DMS 273 (cell line): ENCODE results near the gene DEDD.
"Not testable (repeated sequence)": the region's sequence is repeated elsewhere in the genome, so short reads cannot be mapped to it uniquely, and the experiment has no call there.

Experiments used
- DNase-seq: peaks from one replicate; lab custom pipeline; 2025; ENCODE audit not compliant: unreplicated experiment; lab: John Stamatoyannopoulos, UW

Gene DEDD

DNA sequence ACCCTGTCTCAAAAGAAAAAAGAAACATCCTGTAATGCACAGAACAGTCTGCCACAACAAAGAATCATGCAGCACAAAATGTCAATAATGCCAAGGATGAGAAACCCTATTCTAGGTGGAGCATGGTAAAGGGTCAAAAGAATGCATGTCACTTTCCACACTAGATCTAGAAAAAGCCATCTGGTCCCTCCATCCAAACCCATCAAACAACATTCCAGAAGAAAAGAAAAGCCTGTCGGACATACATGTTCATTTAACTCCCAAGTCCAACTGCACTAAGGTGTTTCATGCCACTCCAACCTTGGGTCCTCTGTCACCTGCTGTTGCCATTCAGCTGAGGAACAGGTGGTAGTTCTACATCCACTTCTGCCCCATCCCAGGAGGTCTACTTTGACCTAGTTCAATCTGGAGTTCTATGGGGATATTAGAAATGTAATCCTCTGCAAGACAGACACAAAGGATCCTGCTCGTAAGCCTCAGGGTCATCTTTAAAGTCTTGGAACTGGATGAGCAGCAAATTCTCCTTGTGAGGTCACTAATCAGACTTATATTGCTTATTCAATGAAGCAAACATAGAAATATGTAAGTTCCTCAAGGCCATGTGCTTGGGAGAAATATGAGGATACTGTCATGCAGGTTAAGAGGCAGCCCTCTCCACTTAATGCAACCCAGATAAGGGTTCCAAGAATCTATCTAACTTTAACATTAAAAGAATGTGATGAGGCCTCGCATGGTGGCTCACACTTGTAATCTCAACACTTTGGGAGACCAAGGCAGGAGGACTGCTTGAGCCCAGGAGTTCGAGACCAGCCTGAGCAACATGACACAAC lies 3.7 kb downstream of the DEDD start:
- no peak for DNase-seq

DNA sequence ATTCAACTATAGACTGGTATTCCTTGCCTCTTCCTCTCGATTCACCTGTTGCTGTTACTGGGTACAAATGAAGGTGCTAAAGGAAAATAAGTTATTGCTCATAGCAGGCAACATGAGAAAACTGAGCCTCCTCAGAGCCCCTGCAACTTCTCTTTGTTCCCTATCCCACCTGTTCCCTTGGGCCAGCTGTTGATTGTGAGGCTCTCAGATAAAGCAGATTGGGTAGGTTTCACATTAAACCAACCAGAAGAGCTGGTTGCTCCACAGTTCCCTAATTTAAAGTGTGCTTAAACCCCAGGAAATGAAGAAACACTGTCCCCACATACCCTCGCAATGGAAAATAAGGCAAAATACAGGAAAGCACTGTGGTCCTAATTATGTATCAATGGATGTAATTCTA lies 4.8 kb downstream of the DEDD start:
- no peak for DNase-seq

DNA sequence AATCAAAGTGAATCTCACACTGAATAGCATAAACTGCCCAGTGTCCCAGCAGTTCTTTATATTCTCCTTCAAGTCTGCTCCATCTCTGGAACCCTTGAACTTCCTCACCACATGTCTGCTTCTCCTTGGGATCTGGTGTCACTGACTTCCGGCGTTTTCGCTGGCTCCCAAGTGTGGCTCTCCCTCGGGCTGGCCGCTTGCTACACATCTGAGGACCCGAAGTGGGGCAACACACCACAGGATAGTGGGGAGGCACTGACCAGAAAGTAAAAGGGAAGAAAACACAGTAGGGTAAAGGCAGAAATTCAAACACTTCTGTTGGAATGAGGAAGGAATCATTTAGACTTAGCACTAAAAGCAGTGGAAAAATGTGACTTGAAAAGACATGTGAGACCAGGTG lies 9.5 kb downstream of the DEDD start:
- DNase-seq, result no peak

DNA sequence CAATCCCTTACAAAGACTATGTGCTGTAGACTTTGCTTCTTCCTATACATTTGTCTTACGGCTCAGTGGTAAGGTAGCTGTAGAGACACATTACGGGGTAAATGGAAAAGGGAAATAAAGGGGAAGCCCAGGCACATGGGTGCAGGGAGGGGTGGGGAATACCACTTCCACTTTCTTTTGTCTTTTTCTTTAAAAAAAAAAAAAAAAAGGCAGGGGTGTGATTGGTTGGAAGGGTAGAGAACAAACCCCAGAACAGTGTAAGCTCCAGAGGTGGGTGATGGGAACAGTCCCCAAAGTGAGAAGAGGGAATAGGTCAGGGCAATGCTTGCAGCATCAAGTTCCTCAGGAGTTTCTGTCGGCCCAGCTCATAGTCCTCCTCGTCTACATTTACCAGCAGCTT lies 10.6 kb downstream of the DEDD start:
- no peak for DNase-seq

DNA sequence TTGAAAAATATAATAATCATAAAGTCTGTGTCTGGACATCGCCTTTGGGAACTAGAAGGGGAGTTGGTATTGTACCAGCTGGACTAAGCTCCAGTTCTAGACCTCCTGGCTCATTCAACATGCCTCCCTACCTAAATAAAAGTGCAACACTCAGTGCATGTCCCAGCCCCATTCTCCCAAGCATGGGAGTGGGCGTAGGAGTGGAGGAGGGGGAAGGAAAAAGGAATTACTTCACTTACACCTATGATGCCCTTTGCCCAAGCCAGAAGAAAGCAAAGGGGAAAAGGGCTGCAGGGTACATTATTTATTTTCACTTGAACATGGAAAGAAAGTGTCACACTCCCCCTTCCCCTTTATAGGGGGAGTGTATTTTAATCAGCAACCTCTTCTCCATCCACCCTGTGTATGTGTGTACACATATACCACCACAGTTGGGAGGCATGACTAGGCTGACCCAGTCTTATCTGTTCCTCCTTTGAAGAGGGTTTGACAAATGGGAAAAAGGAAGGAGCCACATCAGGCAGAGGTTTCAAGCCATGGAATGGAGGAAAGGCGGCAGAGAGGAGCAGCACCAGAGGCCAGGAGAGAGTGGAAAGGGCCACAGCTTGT lies 11.3 kb downstream of the DEDD start:
- DNase-seq, result no peak

DNA sequence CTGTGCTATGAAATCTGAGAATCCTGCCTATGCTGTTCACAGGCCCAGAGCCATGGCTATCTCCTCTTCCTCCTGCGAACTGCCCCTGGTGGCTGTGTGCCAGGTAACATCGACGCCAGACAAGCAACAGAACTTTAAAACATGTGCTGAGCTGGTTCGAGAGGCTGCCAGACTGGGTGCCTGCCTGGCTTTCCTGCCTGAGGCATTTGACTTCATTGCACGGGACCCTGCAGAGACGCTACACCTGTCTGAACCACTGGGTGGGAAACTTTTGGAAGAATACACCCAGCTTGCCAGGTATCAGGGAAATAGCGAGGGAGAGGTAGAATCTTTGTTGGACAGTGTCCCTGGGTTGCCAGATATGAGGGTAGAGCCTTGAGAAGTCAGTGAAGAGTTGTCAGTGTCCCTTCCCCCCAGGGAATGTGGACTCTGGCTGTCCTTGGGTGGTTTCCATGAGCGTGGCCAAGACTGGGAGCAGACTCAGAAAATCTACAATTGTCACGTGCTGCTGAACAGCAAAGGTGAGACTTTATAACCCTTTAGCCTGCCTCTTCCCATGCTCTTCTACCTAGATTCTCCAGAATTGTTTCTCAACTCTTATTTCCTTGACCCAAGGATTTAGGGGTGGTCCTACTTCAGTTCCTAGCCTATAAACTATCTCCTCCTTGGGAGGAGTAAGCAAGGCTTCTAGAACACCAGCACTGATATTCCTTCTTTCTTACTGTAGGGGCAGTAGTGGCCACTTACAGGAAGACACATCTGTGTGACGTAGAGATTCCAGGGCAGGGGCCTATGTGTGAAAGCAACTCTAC lies 13.2 kb downstream of the DEDD start:
- DNase-seq, result peak; percentile 58

DNA sequence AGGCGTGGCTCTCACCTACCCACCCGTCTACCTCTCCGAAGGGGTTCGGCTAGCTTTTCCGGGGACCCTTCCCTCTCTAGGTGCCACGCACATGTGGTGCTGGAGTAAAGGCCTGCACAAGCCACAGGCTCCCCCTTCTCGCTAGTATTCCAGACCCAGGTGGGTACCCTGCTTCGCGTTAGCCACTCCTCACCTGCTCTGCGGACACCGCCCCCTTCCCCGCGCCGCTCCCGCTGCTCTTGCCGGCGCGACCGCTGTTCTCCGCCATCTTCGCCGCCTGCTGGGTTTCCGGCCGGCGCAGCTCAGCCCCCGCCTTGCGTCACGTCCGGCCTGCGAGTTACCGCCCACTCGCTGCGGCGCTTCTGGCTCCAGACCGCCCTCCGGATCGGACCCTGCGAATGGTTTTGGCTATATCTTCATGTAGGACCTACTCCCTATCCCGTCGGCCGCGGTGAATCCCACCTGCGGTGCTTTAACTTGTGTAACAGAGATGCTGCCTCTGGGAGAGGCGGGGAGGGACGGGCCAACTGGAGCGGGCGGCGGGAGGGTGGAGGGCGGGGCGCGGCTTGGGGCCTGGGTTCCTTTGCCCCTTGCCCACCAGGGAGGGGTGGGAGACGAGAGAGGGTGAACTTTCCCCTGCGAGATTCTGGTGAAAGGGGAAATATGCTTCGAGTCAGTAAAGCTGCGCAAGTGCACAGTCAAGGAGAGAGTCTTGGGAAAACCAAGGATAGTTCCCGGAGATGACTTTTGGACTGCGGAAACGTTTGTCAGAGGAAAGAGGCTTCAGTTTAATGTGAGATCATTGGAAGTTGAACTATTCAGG lies 14.5 kb downstream of the DEDD start, which contains the start of the genes NIT1 and PFDN2:
NIT1 (plus strand) TSS at position 347 of the 823 bp plus-strand sequence; CDS start at position 419, 72 bp downstream.
PFDN2 (minus strand) TSS at position 279 of the 823 bp plus-strand sequence; CDS start at position 268, 11 bp downstream.
- DNase-seq, result peak; percentile 94

DNA sequence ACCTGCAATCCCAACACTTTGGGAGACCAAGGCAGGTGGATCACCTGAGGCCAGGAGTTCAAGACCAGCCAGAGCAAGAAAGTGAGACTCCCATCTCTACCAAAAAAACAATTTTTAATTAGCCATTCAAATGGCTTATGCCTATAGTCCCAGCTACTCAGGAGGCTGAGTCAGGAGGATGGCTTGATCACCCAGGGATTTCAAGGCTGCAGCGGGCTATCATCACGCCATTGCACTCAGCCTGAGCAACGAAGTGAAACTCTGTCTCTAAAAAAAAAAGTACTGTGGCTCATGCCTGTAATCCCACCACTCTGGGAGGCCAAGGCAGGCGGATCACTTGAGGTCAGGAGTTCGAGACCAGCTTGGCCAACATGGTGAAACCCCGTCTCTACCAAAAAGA lies 16.5 kb downstream of the DEDD start:
- not testable (repeated sequence) for DNase-seq

DNA sequence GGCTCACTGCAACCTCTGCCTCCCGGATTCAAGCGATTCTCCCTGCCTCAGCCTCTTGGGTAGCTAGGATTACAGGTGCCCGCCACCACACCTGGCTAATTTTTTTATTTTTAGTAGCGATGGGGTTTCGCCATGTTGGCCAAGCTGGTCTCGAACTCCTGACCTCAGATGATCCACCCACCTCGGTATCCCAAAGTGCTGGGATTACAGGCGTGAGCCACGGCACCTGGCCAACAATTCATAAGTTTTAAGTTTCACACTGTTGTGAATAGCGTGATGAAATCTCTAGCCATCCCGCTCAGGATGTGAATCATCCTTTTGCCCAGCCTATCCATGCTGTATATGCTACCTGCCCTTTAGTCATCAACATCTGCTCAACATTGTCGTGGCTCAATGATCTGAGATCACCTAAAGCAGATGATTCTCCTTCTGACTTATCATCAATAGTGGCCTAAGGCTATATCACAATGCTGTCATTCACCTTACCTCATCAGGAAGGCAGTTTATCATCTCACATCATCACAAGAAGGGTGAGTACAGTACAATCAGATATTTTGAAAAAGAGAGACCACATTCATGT lies 17.2 kb downstream of the DEDD start:
- peak; percentile 45 for DNase-seq

DNA sequence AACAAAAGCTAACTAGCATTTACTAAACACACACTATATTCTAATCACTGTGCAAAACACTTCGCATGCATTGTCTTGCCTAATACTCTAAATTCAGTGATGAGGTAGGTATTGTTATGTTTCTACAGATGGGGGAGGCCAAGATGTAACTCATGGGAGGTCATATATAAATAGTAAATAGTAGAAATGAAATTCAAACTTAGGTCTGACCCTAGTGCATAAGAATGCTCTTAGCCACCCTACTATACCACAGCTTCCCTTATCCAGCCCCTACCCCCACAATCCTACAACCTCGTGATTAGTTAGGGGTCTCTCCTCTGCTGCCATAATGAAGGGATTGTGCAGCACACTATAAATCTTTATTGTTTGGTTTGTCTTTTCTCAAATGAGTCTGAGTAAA lies 17.9 kb downstream of the DEDD start:
- DNase-seq, result no peak

DNA sequence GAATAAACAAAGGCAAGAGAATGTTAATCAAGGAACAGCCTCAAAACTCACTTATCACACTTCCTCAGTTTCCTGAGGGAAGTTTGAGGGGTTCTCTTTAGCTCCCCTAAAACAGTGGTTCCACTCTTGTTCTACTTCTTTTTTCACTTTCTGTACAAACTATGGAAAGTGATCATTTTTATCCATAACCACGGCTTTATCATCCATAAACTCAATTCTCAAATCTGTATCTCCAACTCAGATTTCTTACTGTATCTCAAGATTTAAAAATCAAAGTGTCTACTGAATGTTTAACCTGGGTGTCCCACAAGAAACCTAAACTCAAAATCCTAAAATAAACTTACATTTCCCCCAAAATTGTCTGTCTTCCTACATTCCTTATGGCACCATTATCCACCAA lies 18.6 kb downstream of the DEDD start:
- DNase-seq, result no peak

DNA sequence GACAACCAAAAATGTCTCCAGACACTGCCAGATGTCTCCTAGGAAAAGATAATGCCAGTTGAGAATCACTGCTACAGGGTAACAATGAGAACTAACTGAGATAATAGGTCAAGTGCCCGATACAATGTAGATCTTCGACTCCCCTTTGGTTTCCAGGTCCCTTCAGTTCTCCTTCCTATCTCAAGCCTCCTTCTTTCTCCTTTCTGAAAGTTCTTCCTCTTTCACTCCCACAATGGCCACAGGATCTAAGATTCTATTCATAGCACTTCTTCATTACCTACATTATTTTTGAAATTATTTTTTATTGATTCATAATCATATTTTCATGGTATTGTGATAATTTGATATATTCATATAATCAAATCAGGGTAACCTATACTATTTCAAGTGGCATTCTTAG lies 20.9 kb downstream of the DEDD start:
- DNase-seq, result no peak

DNA sequence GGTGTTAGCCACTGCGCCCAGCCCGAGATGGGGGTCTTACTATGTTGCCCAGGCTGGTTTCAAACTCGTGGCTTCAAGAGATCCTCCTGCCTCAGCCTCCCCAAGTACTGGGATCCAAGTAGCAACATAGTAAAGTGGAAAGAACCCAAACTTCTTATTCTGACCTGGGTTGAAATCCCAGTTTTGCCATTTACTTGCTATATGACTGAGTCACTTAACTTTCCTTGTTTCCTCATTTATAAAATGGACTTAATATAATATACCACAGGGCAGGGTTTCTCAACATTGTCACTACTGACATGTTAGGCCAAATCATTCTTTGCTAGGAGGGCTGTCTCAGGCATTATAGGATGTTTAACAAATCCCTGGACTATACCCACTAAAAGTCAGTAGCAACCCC lies 21.4 kb downstream of the DEDD start:
- DNase-seq, result no peak

DNA sequence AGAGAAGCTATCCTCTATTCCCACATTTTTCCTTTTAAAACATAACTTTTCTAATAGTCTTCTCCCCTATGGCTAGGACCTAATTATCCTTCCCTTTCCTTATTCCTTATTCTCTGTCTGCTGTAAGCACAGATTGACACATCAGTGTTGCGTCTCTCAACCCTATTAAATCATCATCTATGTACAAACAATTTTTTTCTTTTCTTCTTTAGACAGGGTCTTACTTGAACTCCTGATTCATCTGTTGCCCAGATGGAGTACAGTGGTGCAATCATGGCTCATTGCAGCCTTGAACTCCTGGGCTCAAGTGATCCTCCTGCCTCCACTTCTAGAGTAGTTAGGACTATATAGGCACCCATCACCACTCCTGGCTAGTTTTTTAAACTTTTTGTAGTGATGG lies 26.0 kb downstream of the DEDD start:
- no peak for DNase-seq

DNA sequence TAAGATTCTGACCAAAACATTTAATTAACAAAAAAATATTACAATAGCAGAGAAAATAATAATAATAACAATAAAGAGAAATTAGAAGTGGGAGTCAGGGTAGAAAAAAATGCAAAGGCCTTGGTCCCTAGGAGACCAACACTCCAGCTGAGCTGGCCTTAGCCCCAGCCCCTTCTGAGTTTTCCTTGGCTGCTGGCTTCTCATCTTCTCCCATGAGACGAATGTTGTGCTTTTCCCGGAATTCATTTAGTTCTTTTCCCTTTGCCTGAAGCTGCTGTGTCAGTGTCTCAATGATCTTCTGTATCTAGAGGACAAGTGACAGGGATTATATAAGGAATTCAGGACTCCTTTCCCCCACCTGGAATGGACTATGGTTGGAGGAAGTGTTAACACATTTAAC lies 31.9 kb downstream of the DEDD start:
- no peak for DNase-seq

DNA sequence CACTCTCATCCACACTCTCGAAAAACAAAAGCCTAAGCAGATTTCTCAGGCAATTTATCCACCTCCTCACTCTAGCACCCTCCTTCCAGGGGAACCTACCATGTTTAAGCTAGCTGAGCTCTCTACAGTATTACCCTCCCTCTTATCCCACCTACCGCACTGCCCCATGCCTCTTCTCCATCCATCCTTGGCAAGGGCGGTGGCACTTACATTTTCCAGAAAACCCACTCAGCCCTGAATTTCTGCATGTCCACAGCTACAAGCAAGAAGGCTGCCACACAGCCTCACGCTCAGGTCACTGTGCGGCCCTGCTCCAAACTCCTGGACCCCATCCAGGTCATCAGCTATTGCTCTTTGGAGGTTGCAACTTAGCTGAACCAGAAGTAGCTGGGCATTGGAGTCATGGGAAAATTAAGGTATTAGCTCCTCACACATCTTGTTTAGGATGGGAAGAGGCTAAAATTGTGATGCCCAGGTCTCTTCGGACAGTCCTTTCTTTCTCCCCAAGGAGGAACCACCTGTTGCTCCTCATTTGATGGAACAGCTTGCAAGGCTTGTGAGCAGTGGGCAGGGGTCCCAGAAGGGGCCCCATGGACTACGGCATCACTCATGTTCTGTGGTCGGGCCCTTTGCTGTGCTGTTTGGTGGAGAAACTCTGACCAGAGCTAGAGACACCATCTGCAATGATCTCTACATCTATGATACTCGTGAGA lies 33.2 kb downstream of the DEDD start:
- DNase-seq, result peak; percentile 40

DNA sequence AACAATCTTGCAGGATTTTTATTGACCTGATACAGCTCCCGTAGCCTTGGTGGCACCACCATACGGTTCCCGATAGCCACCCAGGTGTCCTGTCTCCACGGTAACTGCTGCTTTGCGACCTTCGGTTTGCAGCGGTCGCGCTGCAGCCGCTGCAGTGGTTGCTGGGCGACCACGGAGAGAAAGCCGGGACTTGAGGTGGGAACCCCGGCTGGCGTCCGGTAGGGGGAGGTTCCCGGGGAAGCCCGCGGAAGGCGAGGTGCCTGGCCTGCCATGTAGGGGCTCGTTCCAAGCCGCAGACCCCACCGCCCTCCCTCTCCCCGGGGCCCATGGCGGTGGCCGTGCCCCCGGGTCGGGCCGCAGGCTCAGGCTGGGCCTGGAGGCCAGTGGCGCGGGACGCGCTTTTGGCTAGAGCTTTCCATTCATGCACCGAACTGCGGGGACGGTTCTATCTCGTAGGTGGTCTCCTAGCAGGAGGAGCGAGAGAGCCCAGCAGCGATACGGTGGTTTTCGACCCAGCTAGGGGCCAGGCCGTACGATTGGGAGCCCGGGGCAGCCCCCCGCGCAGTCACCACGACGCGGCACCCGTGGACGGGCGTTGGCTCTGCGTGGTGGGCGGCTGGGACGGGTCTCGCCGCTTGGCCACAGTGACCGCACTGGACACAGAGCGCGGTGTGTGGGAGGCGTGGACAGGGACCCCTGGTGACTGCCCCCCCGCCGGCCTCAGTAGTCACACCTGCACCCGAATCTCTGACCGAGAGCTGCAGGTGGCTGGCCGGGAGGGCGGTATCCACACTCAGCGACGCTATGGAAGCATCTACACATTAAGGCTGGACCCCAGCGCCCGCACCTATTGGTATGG lies 34.0 kb downstream of the DEDD start, which contains the start of gene KLHDC9:
KLHDC9 (plus strand) TSS at position 152 of the 859 bp plus-strand sequence; CDS start at position 327, 175 bp downstream.
- peak; percentile 94 for DNase-seq

DNA sequence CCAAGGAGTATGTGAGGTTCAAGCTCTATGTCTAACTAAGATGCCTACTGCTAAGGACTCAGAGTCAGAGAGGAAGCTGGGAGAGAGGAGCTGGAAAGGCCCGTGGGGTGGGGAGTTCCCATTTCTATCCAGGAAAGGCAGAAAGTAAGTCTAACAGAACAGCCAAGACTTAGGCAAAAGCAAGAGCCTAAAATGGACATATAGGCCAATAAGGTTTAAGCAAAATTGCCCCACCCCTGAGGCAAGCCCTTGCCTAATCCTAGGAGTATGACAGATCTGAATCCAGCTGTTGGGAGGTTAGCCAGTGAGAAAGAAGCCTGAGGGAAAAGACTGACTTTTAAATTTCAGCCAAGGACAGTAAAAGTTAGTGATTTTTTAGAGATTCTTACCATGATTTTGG lies 35.9 kb downstream of the DEDD start:
- DNase-seq, result peak; percentile 18

DNA sequence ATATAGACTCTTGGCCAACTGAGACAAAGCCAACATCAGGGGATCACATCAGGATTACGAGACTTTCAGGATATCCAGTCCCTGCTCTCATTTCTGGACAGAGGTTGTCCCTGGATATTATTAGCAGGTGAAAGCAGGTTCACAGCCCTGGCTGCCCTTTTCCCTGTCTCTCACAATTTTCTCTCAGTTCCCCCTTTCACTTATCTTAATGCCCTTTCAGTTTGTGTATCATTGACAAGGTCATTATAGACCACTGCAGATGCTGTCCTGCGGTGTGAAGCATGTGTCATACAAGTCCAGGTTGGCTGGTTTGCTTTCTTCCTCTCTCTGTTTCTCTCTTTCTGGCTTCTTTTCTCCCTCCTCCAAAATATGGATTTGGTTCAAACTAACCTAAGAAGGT lies 36.5 kb downstream of the DEDD start:
- DNase-seq, result no peak
